Activated naive CD8-positive, alpha-beta T cell (primary cell): Measurements from ENCODE around the gene TNFRSF8.

Experiments used
- H3K27ac Mint-ChIP-seq: one replicate; pipeline ENCODE4 v1.8.0; 2021; ENCODE audit warnings: mixed read lengths
- H3K27me3 Mint-ChIP-seq: one replicate; pipeline ENCODE4 v1.8.0; 2021; ENCODE audit warnings: mixed read lengths
- H3K36me3 Mint-ChIP-seq: one replicate; pipeline ENCODE4 v1.8.0; 2021; ENCODE audit warnings: mixed read lengths
- H3K4me1 Mint-ChIP-seq: one replicate; pipeline ENCODE4 v1.8.0; 2021; ENCODE audit warnings: low read depth, mixed read lengths
- H3K4me3 Mint-ChIP-seq: one replicate; pipeline ENCODE4 v1.8.0; 2021; ENCODE audit warnings: mild to moderate bottlenecking, mixed read lengths
- H3K9me3 Mint-ChIP-seq: one replicate; pipeline ENCODE4 v1.8.0; 2021; ENCODE audit warnings: low read depth, mixed read lengths

The TNFRSF8 gene

GRCh38 chr1:12063141-12064072, at the start of gene TNFRSF8:
TNFRSF8 (plus strand) TSS chr1:12063303; CDS start chr1:12063599, 296 bp downstream.
- H3K4me3 Mint-ChIP-seq: peak within 1 kb of the TSS; percentile 81
- peaks cover 41% of the 10 kb centered on the region for H3K4me1 Mint-ChIP-seq
- H3K27me3 Mint-ChIP-seq: peaks cover 15% of the 10 kb centered on the region
- peaks cover 2% of the 10 kb centered on the region for H3K36me3 Mint-ChIP-seq
- peak within 1 kb of the TSS; percentile 66 for H3K27ac Mint-ChIP-seq
- H3K9me3 Mint-ChIP-seq: no peaks in the 10 kb centered on the region

GRCh38 chr1:12014141-12014991, 48.7 kb upstream of the TNFRSF8 start:
- H3K36me3 Mint-ChIP-seq: no peaks in the 10 kb centered on the region

GRCh38 chr1:12015001-12015491, 48.1 kb upstream of the TNFRSF8 start:
- no peaks in the 10 kb centered on the region for H3K36me3 Mint-ChIP-seq
- H3K4me1 Mint-ChIP-seq: peaks cover 16% of the 10 kb centered on the region
- H3K4me3 Mint-ChIP-seq: no peak overlapping the region
- no peak overlapping the region for H3K27ac Mint-ChIP-seq
- H3K9me3 Mint-ChIP-seq: no peaks in the 10 kb centered on the region
- no peaks in the 10 kb centered on the region for H3K27me3 Mint-ChIP-seq

More at GRCh38 chr1:12014141-12014991, 48.7 kb upstream of the TNFRSF8 start:
- peaks cover 13% of the 10 kb centered on the region for H3K4me1 Mint-ChIP-seq
- H3K9me3 Mint-ChIP-seq: no peaks in the 10 kb centered on the region
- peak overlapping the region; percentile 15 for H3K4me3 Mint-ChIP-seq
- H3K27ac Mint-ChIP-seq: peak overlapping the region; percentile 47
- H3K27me3 Mint-ChIP-seq: no peaks in the 10 kb centered on the region

- peaks cover 19% of the 10 kb centered on the region for H3K4me1 Mint-ChIP-seq
- H3K27ac Mint-ChIP-seq: no peak overlapping the region
- H3K36me3 Mint-ChIP-seq: no peaks in the 10 kb centered on the region
- no peaks in the 10 kb centered on the region for H3K27me3 Mint-ChIP-seq
- no peaks in the 10 kb centered on the region for H3K9me3 Mint-ChIP-seq
- H3K4me3 Mint-ChIP-seq: no peak overlapping the region
Measured at GRCh38 chr1:12015499-12015898, 47.6 kb upstream of the TNFRSF8 start.

GRCh38 chr1:12016182-12016581, 46.9 kb upstream of the TNFRSF8 start:
- H3K27me3 Mint-ChIP-seq: no peaks in the 10 kb centered on the region
- H3K4me1 Mint-ChIP-seq: peaks cover 21% of the 10 kb centered on the region
- no peaks in the 10 kb centered on the region for H3K36me3 Mint-ChIP-seq
- no peak overlapping the region for H3K4me3 Mint-ChIP-seq
- H3K9me3 Mint-ChIP-seq: no peaks in the 10 kb centered on the region
- no peak overlapping the region for H3K27ac Mint-ChIP-seq

- H3K27me3 Mint-ChIP-seq: no peaks in the 10 kb centered on the region
- no peaks in the 10 kb centered on the region for H3K36me3 Mint-ChIP-seq
- peak overlapping the region; percentile 34 for H3K27ac Mint-ChIP-seq
- no peaks in the 10 kb centered on the region for H3K9me3 Mint-ChIP-seq
- peaks cover 12% of the 10 kb centered on the region for H3K4me1 Mint-ChIP-seq
- H3K4me3 Mint-ChIP-seq: peak overlapping the region; percentile 90
Measured at GRCh38 chr1:12019858-12020509, 43.1 kb upstream of the TNFRSF8 start.

- Mint-ChIP-seq H3K27me3 (no peaks in the 10 kb centered on the region), H3K4me1 (peaks cover 12% of the 10 kb centered on the region), H3K27ac (no peak overlapping the region), H3K9me3 (no peaks in the 10 kb centered on the region), H3K4me3 (no peak overlapping the region), H3K36me3 (no peaks in the 10 kb centered on the region)
Measured at GRCh38 chr1:12021616-12022015, 41.5 kb upstream of the TNFRSF8 start.

GRCh38 chr1:12022036-12022435, 41.1 kb upstream of the TNFRSF8 start:
- Mint-ChIP-seq H3K27me3 (no peaks in the 10 kb centered on the region), H3K4me1 (peaks cover 12% of the 10 kb centered on the region), H3K27ac (no peak overlapping the region), H3K36me3 (no peaks in the 10 kb centered on the region), H3K4me3 (no peak overlapping the region), H3K9me3 (no peaks in the 10 kb centered on the region)

GRCh38 chr1:12026586-12026985, 36.5 kb upstream of the TNFRSF8 start:
- H3K4me1 Mint-ChIP-seq: peaks cover 3% of the 10 kb centered on the region
- H3K27me3 Mint-ChIP-seq: no peaks in the 10 kb centered on the region
- no peak overlapping the region for H3K27ac Mint-ChIP-seq
- no peaks in the 10 kb centered on the region for H3K9me3 Mint-ChIP-seq
- peaks cover 5% of the 10 kb centered on the region for H3K36me3 Mint-ChIP-seq
- no peak overlapping the region for H3K4me3 Mint-ChIP-seq

GRCh38 chr1:12028248-12028647, 34.9 kb upstream of the TNFRSF8 start:
- H3K9me3 Mint-ChIP-seq: no peaks in the 10 kb centered on the region
- no peak overlapping the region for H3K27ac Mint-ChIP-seq
- peaks cover 1% of the 10 kb centered on the region for H3K4me1 Mint-ChIP-seq
- H3K36me3 Mint-ChIP-seq: peaks cover 5% of the 10 kb centered on the region
- no peaks in the 10 kb centered on the region for H3K27me3 Mint-ChIP-seq
- H3K4me3 Mint-ChIP-seq: no peak overlapping the region

GRCh38 chr1:12028957-12029511, 34.1 kb upstream of the TNFRSF8 start:
- no peak overlapping the region for H3K27ac Mint-ChIP-seq
- peaks cover 1% of the 10 kb centered on the region for H3K4me1 Mint-ChIP-seq
- no peak overlapping the region for H3K4me3 Mint-ChIP-seq
- peaks cover 5% of the 10 kb centered on the region for H3K36me3 Mint-ChIP-seq
- H3K27me3 Mint-ChIP-seq: no peaks in the 10 kb centered on the region
- no peaks in the 10 kb centered on the region for H3K9me3 Mint-ChIP-seq

GRCh38 chr1:12029720-12030339, 33.3 kb upstream of the TNFRSF8 start:
- Mint-ChIP-seq H3K27ac (no peak overlapping the region), H3K4me1 (peaks cover 1% of the 10 kb centered on the region), H3K4me3 (no peak overlapping the region), H3K27me3 (no peaks in the 10 kb centered on the region), H3K36me3 (peaks cover 5% of the 10 kb centered on the region), H3K9me3 (no peaks in the 10 kb centered on the region)

GRCh38 chr1:12031039-12031980, 31.8 kb upstream of the TNFRSF8 start:
- no peak overlapping the region for H3K4me3 Mint-ChIP-seq
- H3K4me1 Mint-ChIP-seq: peaks cover 1% of the 10 kb centered on the region
- no peaks in the 10 kb centered on the region for H3K27me3 Mint-ChIP-seq
- peaks cover 5% of the 10 kb centered on the region for H3K36me3 Mint-ChIP-seq
- H3K9me3 Mint-ChIP-seq: no peaks in the 10 kb centered on the region
- no peak overlapping the region for H3K27ac Mint-ChIP-seq
